KOPT-K1 (cell line): ENCODE measurements around the gene NUAK1.
"Not testable (repeated sequence)": the region's sequence is repeated elsewhere in the genome, so short reads cannot be mapped to it uniquely, and the experiment has no call there.

Experiments
- H3K27ac ChIP-seq: fragments of 200-600 bp; sonication (generic); 2 replicates; pipeline ENCODE4 v1.5.1; 2016; ENCODE audit warnings: antibody characterized with exemption, mild to moderate bottlenecking, low read depth, low read length; ENCODE audit not compliant: poor library complexity, severe bottlenecking
- H3K36me3 ChIP-seq: fragments of 200-600 bp; sonication (generic); 2 replicates; pipeline ENCODE4 v1.5.1; 2017; ENCODE audit warnings: antibody characterized with exemption, mild to moderate bottlenecking, low read length, moderate library complexity; ENCODE audit not compliant: insufficient read depth
- H3K9me3 ChIP-seq: fragments of 200-600 bp; sonication (generic); 2 replicates; pipeline ENCODE4 v1.5.1; 2017; ENCODE audit warnings: antibody characterized with exemption, low read length, mild to moderate bottlenecking; ENCODE audit not compliant: insufficient read depth, poor library complexity, severe bottlenecking

The NUAK1 gene

GRCh38 chr12:106160915-106161314, 22.2 kb upstream of the NUAK1 start:
- H3K9me3 ChIP-seq = no peaks in the 10 kb centered on the region
- H3K27ac ChIP-seq = no peak overlapping the region
- no peaks in the 10 kb centered on the region for H3K36me3 ChIP-seq

- H3K27ac ChIP-seq = no peak overlapping the region
These were observed 19.0 kb upstream of the NUAK1 start for GRCh38 chr12:106157802-106158201.

GRCh38 chr12:106154751-106155273, 16.1 kb upstream of the NUAK1 start:
- Histone ChIP-seq H3K9me3 (no peaks in the 10 kb centered on the region), H3K36me3 (no peaks in the 10 kb centered on the region), H3K27ac (no peak overlapping the region)

More at GRCh38 chr12:106157802-106158201, 19.0 kb upstream of the NUAK1 start:
- H3K9me3 ChIP-seq = no peaks in the 10 kb centered on the region
- H3K36me3 ChIP-seq = no peaks in the 10 kb centered on the region

GRCh38 chr12:106152334-106152733, 13.6 kb upstream of the NUAK1 start:
- Histone ChIP-seq H3K9me3 (no peaks in the 10 kb centered on the region), H3K36me3 (no peaks in the 10 kb centered on the region), H3K27ac (no peak overlapping the region)

- Histone ChIP-seq H3K27ac (no peak overlapping the region), H3K9me3 (no peaks in the 10 kb centered on the region), H3K36me3 (no peaks in the 10 kb centered on the region)
These were observed 11.8 kb upstream of the NUAK1 start for GRCh38 chr12:106150555-106150954.

GRCh38 chr12:106149096-106149784, 10.5 kb upstream of the NUAK1 start:
- Histone ChIP-seq H3K9me3 (no peaks in the 10 kb centered on the region), H3K27ac (no peak overlapping the region), H3K36me3 (no peaks in the 10 kb centered on the region)

- no peaks in the 10 kb centered on the region for H3K9me3 ChIP-seq
- H3K36me3 ChIP-seq = no peaks in the 10 kb centered on the region
- no peak overlapping the region for H3K27ac ChIP-seq
These were observed 9.2 kb upstream of the NUAK1 start for GRCh38 chr12:106147956-106148355.

GRCh38 chr12:106146987-106147386, 8.2 kb upstream of the NUAK1 start:
- no peaks in the 10 kb centered on the region for H3K9me3 ChIP-seq
- no peak overlapping the region for H3K27ac ChIP-seq
- H3K36me3 ChIP-seq = no peaks in the 10 kb centered on the region

GRCh38 chr12:106145539-106146447, 7.0 kb upstream of the NUAK1 start:
- Histone ChIP-seq H3K9me3 (no peaks in the 10 kb centered on the region), H3K27ac (no peak overlapping the region), H3K36me3 (no peaks in the 10 kb centered on the region)

GRCh38 chr12:106144847-106145246, 6.1 kb upstream of the NUAK1 start:
- Histone ChIP-seq H3K9me3 (no peaks in the 10 kb centered on the region), H3K36me3 (no peaks in the 10 kb centered on the region), H3K27ac (no peak overlapping the region)

- no peaks in the 10 kb centered on the region for H3K9me3 ChIP-seq
- no peaks in the 10 kb centered on the region for H3K36me3 ChIP-seq
- no peak overlapping the region for H3K27ac ChIP-seq
These were observed 4.0 kb upstream of the NUAK1 start for GRCh38 chr12:106142591-106143261.

GRCh38 chr12:106141920-106142319, 3.2 kb upstream of the NUAK1 start:
- H3K36me3 ChIP-seq, H3K9me3 ChIP-seq, H3K27ac ChIP-seq: not testable (repeated sequence)

- H3K27ac ChIP-seq = no peak overlapping the region
- H3K9me3 ChIP-seq = no peaks in the 10 kb centered on the region
- no peaks in the 10 kb centered on the region for H3K36me3 ChIP-seq
These were observed 2.7 kb upstream of the NUAK1 start for GRCh38 chr12:106141452-106141851.

- no peaks in the 10 kb centered on the region for H3K9me3 ChIP-seq
- H3K27ac ChIP-seq = no peak overlapping the region
These were observed 2.2 kb upstream of the NUAK1 start for GRCh38 chr12:106141003-106141402.

More at GRCh38 chr12:106141003-106141402, 2.2 kb upstream of the NUAK1 start:
- no peaks in the 10 kb centered on the region for H3K36me3 ChIP-seq
